Measurements from ENCODE around the gene GARIN5B. TPM values are rescaled to one million over a fixed set of nuclear protein-coding genes. Genes with fewer than 3 reads are reported as not detected.
"Not testable (repeated sequence)": the region's sequence is repeated elsewhere in the genome, so short reads cannot be mapped to it uniquely, and the experiment has no call there.

GARIN5B gene
- total RNA-seq: not detected in 2 replicates

DNA sequence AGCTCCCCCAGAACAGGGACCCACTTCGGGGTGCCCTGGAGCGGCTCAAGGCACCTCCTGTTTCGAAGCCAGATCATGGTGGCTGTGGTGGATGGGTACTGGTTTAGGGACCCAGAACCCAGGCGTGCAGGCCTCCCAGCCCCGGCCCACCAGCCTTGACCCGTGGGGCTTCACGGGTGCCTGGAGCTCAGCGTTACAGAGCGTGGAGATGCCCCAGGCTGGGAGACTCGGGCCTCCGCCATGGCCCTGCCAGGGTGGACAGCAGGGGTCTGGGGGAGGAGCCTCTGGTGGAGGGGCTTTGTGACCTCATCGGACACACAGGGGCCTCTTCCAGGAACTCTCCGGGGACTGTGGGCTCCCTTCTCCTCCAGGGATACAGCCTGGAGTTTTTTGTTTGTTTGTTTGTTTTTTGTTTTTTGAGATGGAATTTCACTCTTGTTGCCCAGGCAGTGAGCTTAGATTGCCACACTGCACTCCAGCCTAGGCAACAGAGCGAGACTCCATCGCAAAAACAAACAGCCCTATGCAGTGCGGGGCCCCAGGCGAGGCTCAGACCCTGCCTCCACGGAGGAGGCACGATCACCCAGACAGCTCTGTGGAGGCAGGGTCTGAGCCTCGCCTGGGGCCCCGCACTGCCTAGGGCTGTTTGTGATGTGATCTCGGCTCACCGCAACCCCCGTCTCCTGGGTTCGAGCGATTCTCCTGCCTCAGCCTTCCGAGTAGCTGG, at the start of gene GARIN5B:
GARIN5B (minus strand) TSS at position 271 of the 727 bp plus-strand sequence; CDS start at position 77, 194 bp downstream.
- DNase-seq (ENCODE audit: low read depth in 2 of 2): no peak

DNA sequence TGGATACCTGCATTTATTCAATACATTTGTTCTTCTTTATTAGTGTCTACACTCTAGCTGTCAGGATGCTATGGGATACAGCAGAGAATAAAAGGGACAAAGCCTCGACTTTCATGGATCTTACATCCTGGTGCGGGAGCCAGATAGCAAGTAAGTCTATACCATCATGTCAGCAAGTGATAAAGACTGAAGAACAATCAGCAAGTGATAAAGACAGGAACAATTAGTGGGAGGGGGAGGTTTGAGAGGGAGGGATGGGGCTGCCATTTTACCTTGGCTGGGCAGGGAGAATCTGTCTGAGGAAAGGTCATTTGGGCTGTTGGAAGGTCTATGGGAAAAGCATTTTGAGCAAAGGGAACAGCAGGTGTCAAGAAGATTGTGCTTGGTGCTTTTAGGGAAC, 47.1 kb upstream of the GARIN5B start:
- no peak for DNase-seq (ENCODE audit: low read depth in 2 of 2)

DNA sequence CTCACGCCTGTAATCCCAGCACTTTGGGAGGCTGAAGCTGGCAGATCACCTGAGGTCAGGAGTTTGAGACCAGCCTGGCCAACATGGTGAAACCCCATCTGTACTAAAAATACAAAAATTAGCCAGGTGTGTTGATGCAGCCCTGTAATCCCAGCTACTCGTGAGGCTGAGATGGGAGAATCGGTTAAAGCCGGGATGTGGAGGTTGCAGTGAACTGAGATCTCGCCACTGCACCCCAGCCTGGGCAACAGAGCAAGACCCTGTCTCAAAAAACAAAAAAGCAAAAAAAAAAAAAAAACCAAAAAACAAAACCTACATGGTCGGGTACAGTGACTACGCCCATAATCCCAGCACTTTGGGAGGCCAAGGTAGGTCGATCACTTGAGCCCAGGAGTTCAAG, 46.1 kb upstream of the GARIN5B start:
- DNase-seq (ENCODE audit: low read depth in 2 of 2): not testable (repeated sequence)

DNA sequence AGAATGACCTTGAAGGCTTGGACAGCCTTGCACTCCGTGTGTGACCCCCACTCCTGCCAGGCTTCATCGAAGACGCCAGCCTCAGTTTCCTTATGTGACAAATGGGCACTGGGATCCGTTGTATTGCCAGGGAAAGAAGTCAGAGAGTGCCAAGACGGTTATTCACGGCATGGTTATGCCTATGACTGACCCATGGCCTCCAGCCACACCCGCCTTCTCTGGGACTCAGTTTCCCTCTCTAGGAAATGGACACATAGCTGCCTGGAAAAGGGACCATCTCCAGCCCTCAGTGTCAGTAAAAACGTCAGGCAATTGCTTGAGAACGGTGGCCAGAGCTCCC, 45.4 kb upstream of the GARIN5B start:
- no peak for DNase-seq (ENCODE audit: low read depth in 2 of 2)

DNA sequence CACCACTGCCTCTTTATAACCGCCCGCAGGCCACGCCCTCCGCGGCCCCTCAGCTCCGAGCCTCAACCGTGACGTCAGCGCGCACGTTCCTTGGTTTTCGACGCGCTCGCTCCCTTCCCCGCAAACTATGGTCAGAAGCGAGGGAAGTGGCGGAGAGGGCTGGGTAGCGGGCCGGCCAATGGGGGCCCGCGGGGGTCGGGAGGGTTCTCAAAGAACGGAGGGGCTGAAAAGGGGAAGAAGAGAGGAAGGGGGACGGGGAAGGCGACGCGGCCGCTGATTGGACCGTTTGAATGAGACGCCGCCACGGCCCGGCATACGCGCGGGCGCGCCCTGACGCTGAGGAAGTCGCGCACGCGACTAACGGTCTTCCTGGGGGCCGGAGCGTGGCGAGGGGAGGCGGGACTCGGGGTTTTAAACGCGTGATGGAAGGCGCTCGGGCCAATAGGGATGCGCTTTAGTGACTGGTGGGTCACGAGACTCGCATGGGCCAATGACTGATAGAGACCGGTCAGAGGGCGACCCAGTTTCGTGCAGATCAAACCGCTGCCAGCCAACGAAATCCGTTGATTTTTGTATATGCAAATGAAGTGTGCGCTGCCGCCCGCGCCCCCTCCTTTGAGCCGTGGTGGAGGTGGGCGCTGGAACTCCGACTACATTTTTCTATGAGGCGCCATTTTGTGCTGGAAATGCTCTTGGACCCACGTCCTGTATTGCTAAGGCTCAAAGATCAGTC, 44.9 kb upstream of the GARIN5B start:
- DNase-seq (ENCODE audit: low read depth in 2 of 2): peak; percentile 99 to 100

DNA sequence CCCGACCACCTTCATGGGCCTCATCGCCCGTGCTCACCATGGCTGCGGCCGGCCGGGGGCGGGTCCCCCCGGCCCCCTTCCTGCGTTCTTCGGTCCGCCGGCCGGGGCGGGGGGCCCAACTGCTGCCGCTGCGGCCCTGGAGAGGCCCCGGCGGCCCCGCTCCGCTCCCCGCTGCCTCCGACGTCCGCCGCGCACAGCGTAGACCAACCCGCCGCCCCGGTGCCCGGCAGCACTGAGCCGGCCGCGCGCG, 44.4 kb upstream of the GARIN5B start, which contains the start of gene UBE2S:
UBE2S (minus strand) TSS at position 239 of the 250 bp plus-strand sequence; CDS start at position 40, 199 bp downstream.
- DNase-seq (ENCODE audit: low read depth in 2 of 2): not testable (repeated sequence)

DNA sequence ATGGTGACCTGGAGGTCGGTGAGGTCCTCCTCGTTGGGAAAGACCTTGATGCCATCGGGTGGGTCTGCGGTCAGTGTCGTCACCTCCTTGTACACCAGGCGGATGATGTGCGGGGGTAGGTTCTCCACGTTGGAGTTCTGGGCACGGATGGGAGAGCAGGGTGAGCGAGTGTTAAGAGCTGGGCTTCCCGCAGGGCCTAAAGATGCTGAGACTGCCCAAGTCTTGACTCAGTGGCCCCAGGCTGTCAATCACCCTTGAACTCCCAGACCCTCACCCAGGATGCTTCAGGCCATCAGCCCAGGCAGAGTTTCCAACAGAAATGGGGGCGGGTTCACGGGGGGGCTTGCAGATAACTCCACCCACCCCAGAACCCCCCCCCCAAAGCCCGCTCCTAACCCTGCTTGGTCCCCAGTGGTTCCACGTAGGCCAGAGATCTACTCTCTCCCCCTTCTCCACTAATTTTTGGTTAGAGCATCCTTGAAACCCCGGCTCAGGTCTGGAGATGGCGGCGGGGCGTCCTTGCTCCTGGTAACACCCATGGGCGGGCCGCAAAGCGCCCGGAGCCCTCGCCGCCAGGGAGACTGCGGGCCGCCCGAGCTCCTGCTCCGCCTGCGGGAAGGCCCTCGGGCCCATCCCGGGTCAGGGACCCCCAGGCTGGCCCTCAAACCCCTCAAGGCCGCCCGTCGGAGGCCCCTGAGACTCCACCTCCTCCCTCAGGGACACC, 43.9 kb upstream of the GARIN5B start:
- DNase-seq (ENCODE audit: low read depth in 2 of 2): peak in 1 of 2 donors; percentile 36

DNA sequence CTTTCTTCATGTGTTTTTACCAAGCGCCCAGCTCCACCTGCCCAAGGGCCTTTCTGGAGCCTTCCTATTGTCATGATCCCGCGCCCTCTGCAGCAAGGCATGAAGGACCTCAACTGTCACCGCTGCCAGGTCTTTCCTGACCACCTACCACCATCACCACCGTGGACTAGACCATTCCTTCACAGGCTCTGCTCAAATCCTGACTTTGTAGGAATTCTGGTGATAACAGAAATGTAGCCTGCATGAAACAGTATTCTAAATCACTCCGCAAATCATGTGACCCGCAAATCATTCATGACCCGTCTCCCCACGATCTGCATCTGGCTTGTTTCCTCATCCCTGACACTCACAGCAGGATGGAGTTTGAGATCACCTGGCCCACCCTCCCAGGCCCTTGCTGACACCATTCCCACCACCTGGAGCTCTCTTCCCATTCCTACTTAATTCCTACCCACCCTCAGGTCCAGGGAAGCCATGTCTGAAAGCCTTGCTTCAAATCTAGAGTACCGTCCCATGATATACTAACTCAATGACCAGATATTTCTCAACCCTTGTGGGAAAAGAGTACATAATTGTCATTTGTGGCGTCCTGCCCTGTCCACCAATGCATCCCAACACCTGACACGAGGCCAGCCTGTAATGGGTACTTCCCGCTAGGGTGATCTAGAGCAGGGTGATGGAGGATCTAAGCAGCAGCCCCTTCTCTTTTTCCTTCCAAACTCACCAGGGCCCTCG, 43.2 kb upstream of the GARIN5B start:
- no peak for DNase-seq (ENCODE audit: low read depth in 2 of 2)

DNA sequence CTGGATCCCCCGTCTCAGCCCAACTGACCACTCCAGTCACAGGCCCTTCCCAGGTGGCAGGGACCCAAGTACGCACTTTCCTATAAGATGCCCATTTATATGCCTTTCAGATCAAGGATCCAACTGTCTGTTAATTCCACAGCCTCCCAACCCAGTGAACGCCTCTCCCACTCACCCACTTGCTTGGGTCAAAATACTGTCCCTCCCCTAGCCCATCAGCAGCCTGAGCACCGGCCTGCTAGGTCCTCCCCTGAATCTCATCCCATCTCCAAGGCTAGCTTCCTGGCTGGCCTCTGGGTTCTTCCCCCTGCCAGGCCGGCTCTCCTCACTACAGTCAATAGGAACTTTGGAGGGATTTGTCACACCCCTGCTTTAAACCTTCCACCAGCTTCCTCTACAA, 42.6 kb upstream of the GARIN5B start:
- DNase-seq (ENCODE audit: low read depth in 2 of 2): no peak

DNA sequence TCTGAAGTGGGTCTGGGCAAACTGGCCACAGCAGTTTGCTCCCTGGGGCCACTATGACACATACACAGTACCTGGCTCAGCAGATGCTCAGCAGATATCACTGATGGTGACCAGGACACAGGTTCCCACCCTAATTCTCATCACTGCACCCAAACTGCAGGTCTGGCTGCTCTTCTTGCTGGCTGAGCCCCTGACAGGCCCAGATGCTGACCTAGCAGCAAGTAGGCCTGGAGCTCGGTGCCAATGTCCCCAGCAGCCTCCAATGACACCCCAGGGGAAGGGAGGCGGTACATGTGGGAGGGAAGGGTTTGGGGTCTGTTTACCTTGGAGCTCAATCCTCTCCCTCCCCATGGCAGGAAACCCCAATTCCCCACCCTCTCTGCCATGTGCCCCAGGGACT, 39.4 kb upstream of the GARIN5B start:
- no peak for DNase-seq (ENCODE audit: low read depth in 2 of 2)

DNA sequence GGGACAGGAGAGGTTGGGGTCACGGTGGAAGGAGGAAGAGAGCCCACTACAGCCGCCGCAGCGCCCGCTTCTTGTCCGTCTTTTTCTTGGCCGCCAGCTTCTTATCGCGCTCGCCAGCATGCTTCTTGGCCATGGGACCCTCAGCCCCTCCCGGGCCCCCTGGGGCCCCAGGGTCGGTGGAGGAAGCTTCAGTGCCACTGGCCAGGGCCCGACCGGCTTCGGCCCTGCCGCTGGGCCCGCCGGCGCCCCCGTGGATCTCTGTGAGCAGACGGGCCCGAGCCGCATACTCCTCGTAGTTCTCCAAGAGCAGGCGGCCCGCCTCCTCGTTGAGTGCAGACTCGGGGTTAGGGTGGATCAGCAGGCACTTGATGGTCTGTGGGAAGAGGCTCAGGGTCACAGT, 38.3 kb upstream of the GARIN5B start:
- not testable (repeated sequence) for DNase-seq (ENCODE audit: low read depth in 2 of 2)

DNA sequence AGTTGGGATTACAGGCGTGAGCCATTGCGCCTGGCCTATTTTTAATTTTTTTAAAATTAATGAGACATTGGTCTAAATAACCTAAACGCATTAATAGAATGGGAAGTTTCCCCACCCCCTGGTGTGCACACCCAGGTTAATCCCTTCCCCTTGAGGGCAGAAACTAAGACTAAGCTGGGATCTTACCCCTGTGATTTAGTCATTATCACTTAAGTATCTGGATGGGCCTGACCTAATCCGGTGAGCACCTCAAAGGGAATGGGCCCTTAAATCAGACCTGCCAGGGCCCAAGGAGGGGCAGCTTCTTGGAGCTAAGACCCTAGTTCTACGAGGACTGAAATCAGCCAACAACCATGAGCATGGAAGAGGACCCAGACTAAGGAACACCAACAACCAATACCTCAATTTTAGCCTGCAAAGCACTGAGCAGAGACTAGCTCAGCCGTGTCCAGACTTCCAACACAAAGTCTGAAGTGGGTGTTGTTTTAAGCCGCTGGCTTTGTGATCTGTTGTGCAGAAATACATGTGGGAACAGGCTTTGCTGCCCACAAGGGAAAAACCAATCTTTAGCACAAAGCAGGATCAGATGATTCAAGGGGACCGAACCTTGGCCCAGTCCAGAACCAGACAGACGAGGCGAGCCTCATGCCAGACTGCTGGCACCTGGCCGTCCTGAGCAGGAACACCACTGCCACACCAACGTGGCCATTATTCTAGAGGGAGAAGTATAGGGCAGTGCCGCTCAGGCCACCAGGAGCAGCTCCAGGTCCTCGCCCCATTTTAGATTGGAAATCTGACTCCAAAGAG, 37.4 kb upstream of the GARIN5B start:
- DNase-seq (ENCODE audit: low read depth in 2 of 2): no peak

DNA sequence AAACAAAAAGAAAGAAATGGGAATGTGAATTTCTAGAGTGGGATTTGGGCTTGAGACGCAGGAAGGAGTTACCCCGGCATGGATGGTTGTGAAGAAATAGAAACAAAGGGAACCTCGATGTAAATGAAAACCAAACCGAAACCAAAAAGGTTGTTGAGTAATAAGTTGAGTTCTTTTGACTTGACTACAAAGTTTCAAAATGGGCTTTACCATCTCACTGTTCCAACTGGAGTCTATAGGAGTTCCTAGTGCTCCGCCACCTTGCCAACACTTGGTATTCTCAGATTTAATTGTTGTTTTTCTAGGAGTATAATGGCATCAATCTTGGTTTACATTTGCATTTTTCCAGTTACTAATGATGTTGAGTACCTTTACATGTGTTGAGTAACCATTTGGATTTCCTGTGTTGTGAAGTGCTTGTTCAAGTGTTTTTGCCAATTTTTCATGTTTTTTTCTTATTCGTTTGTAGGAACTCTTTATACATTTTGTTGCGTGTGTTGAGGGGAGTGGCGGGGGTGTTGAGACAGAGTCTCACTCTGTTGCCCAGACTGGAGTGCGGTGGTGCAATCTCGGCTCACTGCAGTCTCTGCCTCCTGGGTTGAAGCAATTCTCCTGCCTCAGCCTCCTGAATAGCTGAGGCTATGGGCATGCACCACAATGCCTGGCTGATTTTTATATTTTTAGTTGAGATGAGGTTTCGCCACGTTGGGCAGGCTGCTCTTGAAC, 35.3 kb upstream of the GARIN5B start:
- DNase-seq (ENCODE audit: low read depth in 2 of 2): no peak

DNA sequence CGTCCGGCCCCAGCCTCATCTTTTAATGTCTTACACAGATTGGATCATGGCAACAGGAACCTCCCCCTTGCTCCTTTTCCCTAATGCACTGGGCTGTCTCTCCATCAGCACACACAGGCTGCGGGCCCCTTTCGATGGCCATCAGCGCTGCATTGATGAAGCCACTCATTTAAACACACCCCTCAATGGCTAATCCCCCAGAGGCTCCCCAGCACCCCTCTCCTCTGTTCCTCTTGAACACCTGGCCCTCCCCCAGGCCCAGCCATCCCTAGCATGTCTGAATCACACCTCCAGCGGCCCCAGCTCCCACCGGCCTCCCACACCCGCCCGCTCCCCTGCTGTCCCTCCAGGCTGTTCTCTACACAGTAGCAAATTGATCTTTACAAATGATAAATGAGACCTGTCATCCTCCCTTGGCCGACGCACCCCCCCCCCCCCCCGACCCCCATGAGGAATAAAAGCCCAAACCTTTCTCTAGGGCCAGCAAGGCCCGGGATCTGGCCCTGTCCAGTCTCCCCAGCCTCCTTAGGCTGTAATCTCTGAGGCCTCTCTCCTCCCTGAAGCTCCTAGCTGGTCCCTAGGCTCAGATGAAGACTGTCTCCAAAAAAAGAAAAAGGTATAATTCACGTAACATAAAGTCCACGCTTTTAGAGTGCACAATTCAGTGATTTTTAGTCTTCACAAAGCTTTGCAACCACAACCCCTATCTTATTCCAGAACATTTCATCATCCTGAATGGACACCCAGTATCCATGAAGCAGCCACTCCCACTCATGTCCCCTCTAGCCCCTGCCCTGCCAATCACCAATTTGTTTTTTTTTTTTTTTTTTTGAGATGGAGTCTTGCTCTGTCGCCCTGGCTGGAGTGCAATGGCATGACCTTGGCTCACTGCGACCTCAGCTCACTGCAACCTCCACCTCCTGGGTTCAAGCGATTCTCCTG, 30.0 kb upstream of the GARIN5B start:
- DNase-seq (ENCODE audit: low read depth in 2 of 2): no peak

DNA sequence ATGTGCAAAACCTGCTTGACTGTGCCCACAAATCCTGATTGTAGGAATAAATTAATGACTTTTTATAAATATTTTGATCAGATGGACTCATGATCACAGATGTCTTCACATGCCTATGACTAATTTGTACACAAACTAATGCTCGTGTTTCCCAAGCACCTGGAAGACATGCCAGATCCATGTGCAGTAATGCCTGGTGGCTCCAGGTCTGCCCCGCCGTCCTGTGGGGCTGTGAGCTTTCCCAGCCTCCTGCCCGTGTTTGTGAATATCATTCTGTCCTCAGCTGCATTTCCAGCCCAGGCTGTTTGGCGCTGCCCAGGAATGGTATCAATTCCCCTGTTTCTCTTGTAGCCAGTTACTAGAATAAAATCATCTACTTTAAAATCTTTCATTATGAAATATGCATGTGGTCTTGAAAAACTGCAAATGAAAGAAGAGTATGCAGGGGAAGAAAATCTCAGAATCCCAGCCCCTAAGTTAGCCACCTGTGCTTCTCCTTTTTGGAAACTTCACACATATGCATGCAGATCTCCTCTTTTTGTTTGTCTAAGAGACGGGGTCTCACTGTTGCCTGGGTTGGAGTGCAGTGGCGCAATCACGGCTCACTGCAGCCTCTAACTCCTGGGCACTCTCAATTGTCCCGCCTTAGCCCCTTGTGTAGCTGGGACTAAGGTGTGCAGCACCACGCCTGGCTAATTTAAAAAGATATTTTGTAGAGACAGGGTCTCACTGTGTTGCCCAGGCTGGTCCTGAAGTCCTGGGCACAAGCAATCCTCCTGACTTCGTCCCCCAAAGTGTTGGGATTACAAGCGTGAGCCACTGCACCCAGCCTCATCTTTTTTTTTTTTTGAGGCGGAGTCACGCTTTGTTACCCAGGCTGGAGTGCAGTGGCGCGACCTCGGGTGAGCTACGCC, 28.9 kb upstream of the GARIN5B start:
- DNase-seq (ENCODE audit: low read depth in 2 of 2): no peak

DNA sequence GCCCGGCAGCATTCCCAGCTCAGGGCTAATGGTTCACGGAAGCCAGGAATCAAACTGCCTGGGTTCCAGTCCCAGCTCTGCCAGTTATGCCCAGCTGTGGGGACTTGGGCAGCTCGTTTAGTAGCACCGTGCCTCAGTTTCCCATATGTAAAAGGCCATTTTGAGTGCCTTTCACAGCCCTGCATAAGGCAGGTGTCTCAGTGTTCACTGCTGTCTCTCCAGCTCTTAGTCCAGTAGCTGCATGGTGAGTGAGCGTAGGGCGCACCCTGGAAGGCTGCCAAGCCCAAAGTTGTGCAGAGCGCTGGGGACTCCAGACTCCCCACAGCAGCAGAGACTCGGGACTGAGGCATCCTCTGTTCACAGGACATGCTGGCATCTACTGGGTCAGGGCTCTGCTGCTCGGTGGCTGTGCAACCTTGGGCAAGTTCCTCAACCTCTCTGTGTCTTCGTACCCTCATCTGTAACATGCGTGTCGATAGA, 28.2 kb upstream of the GARIN5B start:
- no peak for DNase-seq (ENCODE audit: low read depth in 2 of 2)

DNA sequence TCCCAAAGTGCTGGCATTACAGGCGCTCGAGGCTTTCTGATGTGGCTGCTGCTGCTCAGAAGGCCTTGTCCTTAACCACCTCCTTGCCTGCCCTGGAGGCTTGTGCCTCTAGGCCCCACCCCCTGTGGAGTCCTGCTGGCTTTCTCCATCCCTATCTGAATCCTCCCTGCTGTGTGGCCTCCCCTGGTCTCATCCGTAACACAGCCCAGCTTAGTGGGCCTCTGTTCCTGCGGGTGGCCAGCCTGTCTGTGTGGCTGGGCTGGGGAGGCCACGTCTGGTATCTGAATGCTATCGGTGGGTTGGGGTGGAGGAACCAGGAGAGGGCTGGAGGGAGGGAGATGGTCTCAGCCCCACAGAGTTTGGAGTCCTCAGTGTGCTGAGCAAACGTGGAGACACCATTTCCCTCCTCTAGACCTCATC, 27.4 kb upstream of the GARIN5B start:
- no peak for DNase-seq (ENCODE audit: low read depth in 2 of 2)

All from dermis microvascular lymphatic vessel endothelial cell (primary cell).